ENCODE results near the gene JAZF1.

DNA sequence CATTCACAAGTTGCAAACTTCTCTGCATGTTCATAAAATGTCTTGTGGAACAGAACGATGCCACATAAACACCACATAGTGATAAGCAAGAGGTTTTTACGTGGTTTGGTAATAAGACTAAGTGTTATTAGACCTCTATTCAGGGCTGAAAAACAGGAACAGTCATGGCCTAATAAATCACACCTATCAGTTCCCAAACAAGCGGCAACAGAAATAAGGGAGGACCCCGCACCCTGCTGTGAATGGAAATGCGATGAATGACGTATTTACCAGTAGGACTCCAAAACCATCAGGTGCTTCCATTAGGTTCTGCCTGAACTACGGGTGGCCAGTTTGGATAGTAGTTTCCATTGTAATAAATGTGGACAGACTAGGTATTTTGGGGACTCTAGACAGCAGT, 311.5 kb downstream of the JAZF1 start:
- TF ChIP-seq, protein P1, sequence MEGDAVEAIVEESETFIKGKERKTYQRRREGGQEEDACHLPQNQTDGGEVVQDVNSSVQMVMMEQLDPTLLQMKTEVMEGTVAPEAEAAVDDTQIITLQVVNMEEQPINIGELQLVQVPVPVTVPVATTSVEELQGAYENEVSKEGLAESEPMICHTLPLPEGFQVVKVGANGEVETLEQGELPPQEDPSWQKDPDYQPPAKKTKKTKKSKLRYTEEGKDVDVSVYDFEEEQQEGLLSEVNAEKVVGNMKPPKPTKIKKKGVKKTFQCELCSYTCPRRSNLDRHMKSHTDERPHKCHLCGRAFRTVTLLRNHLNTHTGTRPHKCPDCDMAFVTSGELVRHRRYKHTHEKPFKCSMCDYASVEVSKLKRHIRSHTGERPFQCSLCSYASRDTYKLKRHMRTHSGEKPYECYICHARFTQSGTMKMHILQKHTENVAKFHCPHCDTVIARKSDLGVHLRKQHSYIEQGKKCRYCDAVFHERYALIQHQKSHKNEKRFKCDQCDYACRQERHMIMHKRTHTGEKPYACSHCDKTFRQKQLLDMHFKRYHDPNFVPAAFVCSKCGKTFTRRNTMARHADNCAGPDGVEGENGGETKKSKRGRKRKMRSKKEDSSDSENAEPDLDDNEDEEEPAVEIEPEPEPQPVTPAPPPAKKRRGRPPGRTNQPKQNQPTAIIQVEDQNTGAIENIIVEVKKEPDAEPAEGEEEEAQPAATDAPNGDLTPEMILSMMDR (IDR thresholded peaks at IDR 0.05 in 4 of 5, conservative IDR thresholded peaks at IDR 0.05 in 1 of 5), result no peak
- TF ChIP-seq POLR2A (IDR thresholded peaks at IDR 0.05), result no peak
